Measurements from ENCODE around the gene MAGI2. TPM values are rescaled to one million over a fixed set of nuclear protein-coding genes. Genes with fewer than 3 reads are reported as not detected.

Gene MAGI2
- total RNA-seq, 6 experiments from 2014 or later, result 7.1 to 9.8 (median 8.5) TPM

- Mint-ChIP-seq H3K27ac (no peak overlapping the region), H3K4me1 (ENCODE audit: low read depth) (peaks cover 36% of the 10 kb centered on the region), H3K27me3 (ENCODE audit: insufficient read depth) (no peaks in the 10 kb centered on the region), H3K9me3 (no peaks in the 10 kb centered on the region), H3K36me3 (ENCODE audit: low read depth) (no peaks in the 10 kb centered on the region; the same call in 1 of the 2 replicates), H3K4me3 (no peak overlapping the region)
- no peak for DNase-seq
- TF ChIP-seq CTCF (IDR thresholded peaks at IDR 0.05), result no peak
Measured at GRCh38 chr7:79339208-79339925, 114.1 kb downstream of the MAGI2 start.

- no peak overlapping the region for H3K27ac Mint-ChIP-seq
- no peak for TF ChIP-seq CTCF (IDR thresholded peaks at IDR 0.05)
- no peak for DNase-seq
- no peak overlapping the region for H3K4me3 Mint-ChIP-seq
- H3K36me3 Mint-ChIP-seq (ENCODE audit: low read depth), result no peaks in the 10 kb centered on the region; the same call in 1 of the 2 replicates
- no peaks in the 10 kb centered on the region for H3K27me3 Mint-ChIP-seq (ENCODE audit: insufficient read depth)
- H3K9me3 Mint-ChIP-seq, result no peaks in the 10 kb centered on the region
- peaks cover 39% of the 10 kb centered on the region for H3K4me1 Mint-ChIP-seq (ENCODE audit: low read depth)
Measured at GRCh38 chr7:79337717-79338116, 115.8 kb downstream of the MAGI2 start.

- Mint-ChIP-seq H3K4me3 (no peak overlapping the region), H3K4me1 (ENCODE audit: low read depth) (peaks cover 37% of the 10 kb centered on the region), H3K9me3 (no peaks in the 10 kb centered on the region), H3K27ac (peak overlapping the region; percentile 10; the same call in 1 of the 2 replicates), H3K27me3 (ENCODE audit: insufficient read depth) (no peaks in the 10 kb centered on the region), H3K36me3 (ENCODE audit: low read depth) (no peaks in the 10 kb centered on the region; the same call in 1 of the 2 replicates)
- TF ChIP-seq CTCF (IDR thresholded peaks at IDR 0.05), result no peak
- DNase-seq, result no peak
Measured at GRCh38 chr7:79334841-79335240, 118.6 kb downstream of the MAGI2 start.

- DNase-seq, result no peak
- Mint-ChIP-seq H3K27me3 (ENCODE audit: insufficient read depth) (no peaks in the 10 kb centered on the region), H3K27ac (no peak overlapping the region), H3K4me1 (ENCODE audit: low read depth) (peaks cover 32% of the 10 kb centered on the region), H3K4me3 (no peak overlapping the region), H3K36me3 (ENCODE audit: low read depth) (no peaks in the 10 kb centered on the region; the same call in 1 of the 2 replicates), H3K9me3 (no peaks in the 10 kb centered on the region)
- no peak for TF ChIP-seq CTCF (IDR thresholded peaks at IDR 0.05)
Measured at GRCh38 chr7:79334334-79334733, 119.1 kb downstream of the MAGI2 start.

- Mint-ChIP-seq H3K4me1 (ENCODE audit: low read depth) (peaks cover 23% of the 10 kb centered on the region), H3K27me3 (ENCODE audit: insufficient read depth) (no peaks in the 10 kb centered on the region), H3K27ac (peak overlapping the region; percentile 28; the same call in 1 of the 2 replicates), H3K36me3 (ENCODE audit: low read depth) (no peaks in the 10 kb centered on the region; the same call in 1 of the 2 replicates), H3K4me3 (peak overlapping the region; percentile 50; the same call in 1 of the 2 replicates), H3K9me3 (no peaks in the 10 kb centered on the region)
- DNase-seq, result peak; percentile 9
- no peak for TF ChIP-seq CTCF (IDR thresholded peaks at IDR 0.05)
Measured at GRCh38 chr7:79332091-79332490, 121.4 kb downstream of the MAGI2 start.

Data from HFFc6 (cell line).